NCI-H2196 treated with DMSO at 0.1 percent for 48 hours (cell line): ENCODE data around the gene ANKRD65.
"Not testable (repeated sequence)": the region's sequence is repeated elsewhere in the genome, so short reads cannot be mapped to it uniquely, and the experiment has no call there.

Experiments used
- DNase-seq: peaks from one replicate; lab custom pipeline; 2025; ENCODE audit not compliant: unreplicated experiment; lab: John Stamatoyannopoulos, UW

Gene ANKRD65

GRCh38 chr1:1430992-1431844, 10.1 kb upstream of the ANKRD65 start:
- DNase-seq, result no peak

- DNase-seq, result peak; percentile 56
These were observed 9.3 kb upstream of the ANKRD65 start for GRCh38 chr1:1430114-1430982.

GRCh38 chr1:1429671-1430073, 8.6 kb upstream of the ANKRD65 start:
- no peak for DNase-seq

- not testable (repeated sequence) for DNase-seq
These were observed 7.9 kb upstream of the ANKRD65 start for GRCh38 chr1:1428967-1429366.

- DNase-seq, result no peak
These were observed 7.1 kb upstream of the ANKRD65 start for GRCh38 chr1:1428174-1428573.

- DNase-seq, result no peak
These were observed 6.7 kb upstream of the ANKRD65 start for GRCh38 chr1:1427820-1428148.

- DNase-seq, result no peak
These were observed 6.2 kb upstream of the ANKRD65 start for GRCh38 chr1:1427106-1427819.

- DNase-seq, result no peak
These were observed 5.5 kb upstream of the ANKRD65 start for GRCh38 chr1:1426496-1427105.

- DNase-seq, result no peak
These were observed 4.8 kb upstream of the ANKRD65 start for GRCh38 chr1:1425753-1426495.

- DNase-seq, result no peak
These were observed 4.3 kb upstream of the ANKRD65 start for GRCh38 chr1:1425426-1425752.

- no peak for DNase-seq
These were observed 3.6 kb upstream of the ANKRD65 start for GRCh38 chr1:1424707-1425106.

- no peak for DNase-seq
These were observed 2.1 kb upstream of the ANKRD65 start for GRCh38 chr1:1423245-1423597.

- no peak for DNase-seq
These were observed 1.6 kb upstream of the ANKRD65 start for GRCh38 chr1:1422465-1423244.

GRCh38 chr1:1421907-1422464, 910 bp upstream of the ANKRD65 start:
- no peak for DNase-seq

- DNase-seq, result no peak
These were observed 378 bp downstream of the ANKRD65 start for GRCh38 chr1:1420654-1421141.

- no peak for DNase-seq
These were observed 1.0 kb downstream of the ANKRD65 start for GRCh38 chr1:1419813-1420653.

- no peak for DNase-seq
These were observed 1.7 kb downstream of the ANKRD65 start for GRCh38 chr1:1419363-1419812.
